Hematopoietic multipotent progenitor cell treated with erythropoietin and hydrocortisone succinate and interleukin-3 and kit ligand, for 17 days (in vitro differentiated cells): ENCODE results near the gene PPIB.
A peak's percentile ranks its signal among the peaks of the same experiment; 100 is the strongest.

Experiments used
- DNase-seq: peaks from one replicate; pipeline ENCODE4 v3.0.0-alpha.2; 2015; ENCODE audit warnings: low spot score

The PPIB gene

GRCh38 chr15:64162869-64163658 is at the start of gene PPIB:
Gene PPIB, minus strand, starts transcription at chr15:64163022. Its CDS starts 36 bp downstream, at chr15:64162986.
- peak; percentile 97 for DNase-seq

- no peak for DNase-seq
Measured at GRCh38 chr15:64211696-64212095, 48.9 kb upstream of the PPIB start.

GRCh38 chr15:64210371-64210770 is 47.5 kb upstream of the PPIB start:
- no peak for DNase-seq

GRCh38 chr15:64209680-64210334 is 47.0 kb upstream of the PPIB start:
- peak; percentile 25 for DNase-seq

- peak; percentile 30 for DNase-seq
Measured at GRCh38 chr15:64205202-64205601, 42.4 kb upstream of the PPIB start.

GRCh38 chr15:64197425-64197824 is 34.6 kb upstream of the PPIB start:
- DNase-seq, result no peak

GRCh38 chr15:64193971-64194370 is 31.1 kb upstream of the PPIB start:
- DNase-seq, result no peak

- no peak for DNase-seq
Measured at GRCh38 chr15:64191971-64192830, 29.4 kb upstream of the PPIB start.

GRCh38 chr15:64187396-64188191 is 24.8 kb upstream of the PPIB start:
- no peak for DNase-seq

- no peak for DNase-seq
Measured at GRCh38 chr15:64185146-64185911, 22.5 kb upstream of the PPIB start.

GRCh38 chr15:64182859-64183370 is 20.1 kb upstream of the PPIB start:
- DNase-seq, result no peak

- no peak for DNase-seq
Measured at GRCh38 chr15:64180235-64180824, 17.5 kb upstream of the PPIB start.

- no peak for DNase-seq
Measured at GRCh38 chr15:64166102-64166890, 3.5 kb upstream of the PPIB start.

GRCh38 chr15:64164436-64164835 is 1.6 kb upstream of the PPIB start:
- no peak for DNase-seq

GRCh38 chr15:64163659-64164362 is 989 bp upstream of the PPIB start:
- no peak for DNase-seq

- DNase-seq, result no peak
Measured at GRCh38 chr15:64162478-64162868, 349 bp downstream of the PPIB start.

GRCh38 chr15:64161688-64162477 is 939 bp downstream of the PPIB start:
- DNase-seq, result no peak
